Measurements from ENCODE around the gene ZC3H7A. TPM values are rescaled to one million over a fixed set of nuclear protein-coding genes. Genes with fewer than 3 reads are reported as not detected.

ZC3H7A gene
- total and polyA plus RNA-seq, 2 of the 13 experiments (the other 11 are each of a cell fraction or from before 2014, with no cell fraction given) = 29.2 to 36.8 TPM

- no peak for TF ChIP-seq TP53 (CRISPR knock-in tag; conservative IDR thresholded peaks at IDR 0.05)
- TF ChIP-seq, protein P1, sequence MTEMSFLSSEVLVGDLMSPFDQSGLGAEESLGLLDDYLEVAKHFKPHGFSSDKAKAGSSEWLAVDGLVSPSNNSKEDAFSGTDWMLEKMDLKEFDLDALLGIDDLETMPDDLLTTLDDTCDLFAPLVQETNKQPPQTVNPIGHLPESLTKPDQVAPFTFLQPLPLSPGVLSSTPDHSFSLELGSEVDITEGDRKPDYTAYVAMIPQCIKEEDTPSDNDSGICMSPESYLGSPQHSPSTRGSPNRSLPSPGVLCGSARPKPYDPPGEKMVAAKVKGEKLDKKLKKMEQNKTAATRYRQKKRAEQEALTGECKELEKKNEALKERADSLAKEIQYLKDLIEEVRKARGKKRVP (CRISPR knock-in tag; IDR thresholded peaks at IDR 0.05) = peak; percentile 25 to 63; a peak in 2 of 4 replicates
- peak; percentile 61; the same call in 1 of the 2 replicates for TF ChIP-seq SOX5 (CRISPR knock-in tag; IDR thresholded peaks at IDR 0.05; ENCODE audit: borderline replicate concordance)
- TF ChIP-seq HNRNPLL (IDR thresholded peaks at IDR 0.05; ENCODE audit: low read depth, low read length, poor library complexity, severe bottlenecking) = no peak
- no peak; the same call in 1 of the 2 replicates for TF ChIP-seq ZIK1 (CRISPR knock-in tag; IDR thresholded peaks at IDR 0.05; ENCODE audit: borderline replicate concordance, low read depth)
- TF ChIP-seq ZNF567 (CRISPR knock-in tag; IDR thresholded peaks at IDR 0.05; ENCODE audit: borderline replicate concordance) = peak; percentile 65; the same call in 1 of the 2 replicates
- no peak for TF ChIP-seq ZNF550 (CRISPR knock-in tag; IDR thresholded peaks at IDR 0.05; ENCODE audit: borderline replicate concordance)
- no peak for TF ChIP-seq SRSF9 (IDR thresholded peaks at IDR 0.05; ENCODE audit: borderline replicate concordance, insufficient read depth, low read depth, low read length, poor library complexity, severe bottlenecking)
- TF ChIP-seq, protein P2, sequence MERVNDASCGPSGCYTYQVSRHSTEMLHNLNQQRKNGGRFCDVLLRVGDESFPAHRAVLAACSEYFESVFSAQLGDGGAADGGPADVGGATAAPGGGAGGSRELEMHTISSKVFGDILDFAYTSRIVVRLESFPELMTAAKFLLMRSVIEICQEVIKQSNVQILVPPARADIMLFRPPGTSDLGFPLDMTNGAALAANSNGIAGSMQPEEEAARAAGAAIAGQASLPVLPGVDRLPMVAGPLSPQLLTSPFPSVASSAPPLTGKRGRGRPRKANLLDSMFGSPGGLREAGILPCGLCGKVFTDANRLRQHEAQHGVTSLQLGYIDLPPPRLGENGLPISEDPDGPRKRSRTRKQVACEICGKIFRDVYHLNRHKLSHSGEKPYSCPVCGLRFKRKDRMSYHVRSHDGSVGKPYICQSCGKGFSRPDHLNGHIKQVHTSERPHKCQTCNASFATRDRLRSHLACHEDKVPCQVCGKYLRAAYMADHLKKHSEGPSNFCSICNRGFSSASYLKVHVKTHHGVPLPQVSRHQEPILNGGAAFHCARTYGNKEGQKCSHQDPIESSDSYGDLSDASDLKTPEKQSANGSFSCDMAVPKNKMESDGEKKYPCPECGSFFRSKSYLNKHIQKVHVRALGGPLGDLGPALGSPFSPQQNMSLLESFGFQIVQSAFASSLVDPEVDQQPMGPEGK (CRISPR knock-in tag; IDR thresholded peaks at IDR 0.05) = peak; percentile 59
- TF ChIP-seq ZFYVE20 (CRISPR knock-in tag; IDR thresholded peaks at IDR 0.05; ENCODE audit: borderline replicate concordance, low read depth) = no peak
- TF ChIP-seq IKZF1 (IDR thresholded peaks at IDR 0.05) = no peak
- TF ChIP-seq HHEX (CRISPR knock-in tag; IDR thresholded peaks at IDR 0.05) = no peak; the same call in 1 of the 2 replicates
- TF ChIP-seq REPIN1 (CRISPR knock-in tag; IDR thresholded peaks at IDR 0.05; ENCODE audit: borderline replicate concordance, low read depth) = no peak; the same call in 1 of the 2 replicates
- TF ChIP-seq ARNTL (CRISPR knock-in tag; IDR thresholded peaks at IDR 0.05) = no peak
- no peak for TF ChIP-seq SIN3B (IDR thresholded peaks at IDR 0.05; ENCODE audit: low read length)
- TF ChIP-seq TSC22D2 (CRISPR knock-in tag; IDR thresholded peaks at IDR 0.05; ENCODE audit: borderline replicate concordance) = no peak
- TF ChIP-seq SP1 (IDR thresholded peaks at IDR 0.05) = no peak
- no peak for TF ChIP-seq SP1 (CRISPR knock-in tag; IDR thresholded peaks at IDR 0.05)
- no peak for TF ChIP-seq ZNF235 (CRISPR knock-in tag; IDR thresholded peaks at IDR 0.05; ENCODE audit: borderline replicate concordance)
- TF ChIP-seq, protein P3, sequence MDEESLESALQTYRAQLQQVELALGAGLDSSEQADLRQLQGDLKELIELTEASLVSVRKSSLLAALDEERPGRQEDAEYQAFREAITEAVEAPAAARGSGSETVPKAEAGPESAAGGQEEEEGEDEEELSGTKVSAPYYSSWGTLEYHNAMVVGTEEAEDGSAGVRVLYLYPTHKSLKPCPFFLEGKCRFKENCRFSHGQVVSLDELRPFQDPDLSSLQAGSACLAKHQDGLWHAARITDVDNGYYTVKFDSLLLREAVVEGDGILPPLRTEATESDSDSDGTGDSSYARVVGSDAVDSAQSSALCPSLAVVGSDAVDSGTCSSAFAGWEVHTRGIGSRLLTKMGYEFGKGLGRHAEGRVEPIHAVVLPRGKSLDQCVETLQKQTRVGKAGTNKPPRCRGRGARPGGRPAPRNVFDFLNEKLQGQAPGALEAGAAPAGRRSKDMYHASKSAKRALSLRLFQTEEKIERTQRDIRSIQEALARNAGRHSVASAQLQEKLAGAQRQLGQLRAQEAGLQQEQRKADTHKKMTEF (CRISPR knock-in tag; IDR thresholded peaks at IDR 0.05) = peak; percentile 39; the same call in 1 of the 2 replicates
- TF ChIP-seq NCOA1 (CRISPR knock-in tag; IDR thresholded peaks at IDR 0.05) = peak; percentile 86; the same call in 1 of the 2 replicates
- TF ChIP-seq ETS1 (CRISPR knock-in tag; IDR thresholded peaks at IDR 0.05) = 0 out of 2 replicates have a peak, but pooled peaks have one; percentile 61
- TF ChIP-seq, protein P4, sequence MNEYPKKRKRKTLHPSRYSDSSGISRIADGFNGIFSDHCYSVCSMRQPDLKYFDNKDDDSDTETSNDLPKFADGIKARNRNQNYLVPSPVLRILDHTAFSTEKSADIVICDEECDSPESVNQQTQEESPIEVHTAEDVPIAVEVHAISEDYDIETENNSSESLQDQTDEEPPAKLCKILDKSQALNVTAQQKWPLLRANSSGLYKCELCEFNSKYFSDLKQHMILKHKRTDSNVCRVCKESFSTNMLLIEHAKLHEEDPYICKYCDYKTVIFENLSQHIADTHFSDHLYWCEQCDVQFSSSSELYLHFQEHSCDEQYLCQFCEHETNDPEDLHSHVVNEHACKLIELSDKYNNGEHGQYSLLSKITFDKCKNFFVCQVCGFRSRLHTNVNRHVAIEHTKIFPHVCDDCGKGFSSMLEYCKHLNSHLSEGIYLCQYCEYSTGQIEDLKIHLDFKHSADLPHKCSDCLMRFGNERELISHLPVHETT (CRISPR knock-in tag; conservative IDR thresholded peaks at IDR 0.05) = no peak
Observed at GRCh38 chr16:11748404-11749254, 48.4 kb downstream of the ZC3H7A start (continued).

Data from HepG2 (cell line).